SK-N-SH (cell line): Measurements from ENCODE around the gene KRTAP3-1. TPM values are rescaled to one million over a fixed set of nuclear protein-coding genes. Genes with fewer than 3 reads are reported as not detected.

ENCODE experiments used
- CTCF ChIA-PET: fragments of 300-600, 350-600 bp; formaldehyde crosslinking; extraction: SDS; loops from one replicate; lab custom pipeline; 2021; lab: Yijun Ruan, JAX
- POLR2A ChIA-PET: fragments of 350-600 bp; sonication (Branson Sonifier 250); formaldehyde crosslinking; extraction: SDS; loops from one replicate; lab custom pipeline; 2020; ENCODE audit warnings: antibody characterized with exemption, inconsistent platforms; lab: Yijun Ruan, JAX
- DNase-seq: peaks from one replicate; pipeline ENCODE4 v3.0.0; 2012
- H2AFZ ChIP-seq: fragments of 200-600 bp; sonication (generic); 2 replicates; pipeline ENCODE4 v1.8.1; 2016; ENCODE audit warnings: antibody characterized with exemption, mild to moderate bottlenecking, low read depth
- H3F3A ChIP-seq: fragments of 200-600 bp; sonication (generic); replicated peaks from 2 replicates; pipeline ENCODE3; 2016; ENCODE audit warnings: antibody characterized with exemption, mild to moderate bottlenecking; ENCODE audit not compliant: insufficient read depth
- H3K27ac ChIP-seq, 2 experiments: fragments of 200-500 bp in 1 of 2; fragments of 200-600 bp in 1 of 2; sonication (Bioruptor generic) in 1 of 2; sonication (generic), shearing (Covaris generic) in 1 of 2; 2 replicates each; pipeline versions ENCODE4 v1.5.1 to v1.6.1; 2014 to 2016; ENCODE audit warnings: low read depth in 2 of 2, inconsistent platforms in 1 of 2, low read length in 1 of 2, mild to moderate bottlenecking in 1 of 2, mixed read lengths in 1 of 2
- H3K27me3 ChIP-seq: fragments of 200-600 bp; sonication (generic), shearing (Covaris generic); 2 replicates; pipeline ENCODE4 v1.6.1; 2016; ENCODE audit warnings: mixed run types; ENCODE audit not compliant: insufficient read depth
- H3K36me3 ChIP-seq, 2 experiments: fragments of 200-500 bp in 1 of 2; fragments of 200-600 bp in 1 of 2; sonication (Bioruptor generic) in 1 of 2; sonication (generic) in 1 of 2; replicated peaks in 1 of 2; 2 replicates each; pipeline versions ENCODE3 to v1.5.1; 2014 to 2016; ENCODE audit warnings: low read length in 1 of 2, mild to moderate bottlenecking in 1 of 2; ENCODE audit not compliant: insufficient read depth in 2 of 2, control insufficient read depth in 1 of 2
- H3K4me1 ChIP-seq, 2 experiments: fragments of 200-500 bp in 1 of 2; fragments of 200-600 bp in 1 of 2; sonication (Bioruptor generic) in 1 of 2; sonication (generic), shearing (Covaris generic) in 1 of 2; 2 replicates each; pipeline versions ENCODE4 v1.5.1 to v1.6.1; 2014 to 2016; ENCODE audit warnings: low read depth in 1 of 2, low read length in 1 of 2, mixed run types in 1 of 2; ENCODE audit not compliant: insufficient read depth in 2 of 2, control insufficient read depth in 1 of 2
- H3K4me2 ChIP-seq: fragments of 200-600 bp; sonication (generic), shearing (Covaris generic); 2 replicates; pipeline ENCODE4 v1.6.1; 2017; ENCODE audit warnings: mixed run types
- H3K4me3 ChIP-seq, 2 experiments: fragments of 200-500 bp in 1 of 2; fragments of 200-600 bp in 1 of 2; sonication (Bioruptor generic) in 1 of 2; sonication (generic), shearing (Covaris generic) in 1 of 2; 2 replicates each; pipeline versions ENCODE4 v1.5.1 to v1.8.1; 2014 to 2016; ENCODE audit warnings: low read depth in 2 of 2, inconsistent platforms in 1 of 2, low read length in 1 of 2, mild to moderate bottlenecking in 1 of 2, mixed read lengths in 1 of 2, moderate library complexity in 1 of 2
- H3K79me2 ChIP-seq: fragments of 200-600 bp; sonication (generic); 2 replicates; pipeline ENCODE4 v1.8.1; 2017; ENCODE audit warnings: mild to moderate bottlenecking; ENCODE audit not compliant: insufficient read depth
- H3K9ac ChIP-seq: fragments of 200-600 bp; sonication (generic); 2 replicates; pipeline ENCODE4 v1.6.1; 2017; ENCODE audit warnings: mixed run types
- H3K9me2 ChIP-seq: fragments of 200-600 bp; sonication (generic); 2 replicates; pipeline ENCODE4 v1.6.1; 2017; ENCODE audit warnings: mixed run types
- H3K9me3 ChIP-seq: fragments of 200-600 bp; sonication (generic); 2 replicates; pipeline ENCODE4 v1.6.1; 2017; ENCODE audit warnings: mixed run types, mild to moderate bottlenecking, moderate library complexity
- H4K20me1 ChIP-seq: fragments of 200-600 bp; sonication (generic); 2 replicates; pipeline ENCODE4 v1.6.1; 2017; ENCODE audit warnings: mild to moderate bottlenecking, mixed run types; ENCODE audit not compliant: insufficient read depth
- ELF1 ChIP-seq: IDR thresholded peaks from 2 replicates; pipeline ENCODE4 v1.4.0; 2012
- EZH2phosphoT487 ChIP-seq: fragments of 200-600 bp; sonication (generic); IDR thresholded peaks from 2 replicates; pipeline ENCODE4 v1.6.1; 2017; ENCODE audit warnings: low read depth, mixed run types, mild to moderate bottlenecking, antibody characterized with exemption, moderate library complexity, borderline replicate concordance
- FOXJ3 ChIP-seq: sonication (generic); formaldehyde crosslinking; IDR thresholded peaks from 2 replicates; pipeline ENCODE4 v1.5.1; 2020; ENCODE audit warnings: mild to moderate bottlenecking, missing genetic modification reagents
- GABPA ChIP-seq: IDR thresholded peaks from 2 replicates; pipeline ENCODE4 v1.4.0; 2012; ENCODE audit warnings: low read depth, mild to moderate bottlenecking
- GATA2 ChIP-seq: sonication (generic); formaldehyde crosslinking; IDR thresholded peaks from 2 replicates; pipeline ENCODE4 v1.5.0; 2020; ENCODE audit warnings: mild to moderate bottlenecking, missing genetic modification reagents
- IRF3 ChIP-seq: fragments of 150-350 bp; IDR thresholded peaks from 2 replicates; pipeline ENCODE4 v1.6.1; 2016; ENCODE audit warnings: mild to moderate bottlenecking, low read depth, low read length
- MEF2A ChIP-seq: IDR thresholded peaks from 2 replicates; pipeline ENCODE4 v1.4.0; 2012; ENCODE audit warnings: low read depth, borderline replicate concordance
- POLR2AphosphoS5 ChIP-seq: IDR thresholded peaks from 2 replicates; pipeline ENCODE4 v1.6.1; 2012; ENCODE audit warnings: low read depth, low read length
- RFX5 ChIP-seq: IDR thresholded peaks from 2 replicates; pipeline ENCODE4 v1.6.1; 2012; ENCODE audit warnings: mild to moderate bottlenecking, improper control_type of control experiment, low read length
- SIN3A ChIP-seq: IDR thresholded peaks from 2 replicates; pipeline ENCODE4 v1.6.1; 2012; ENCODE audit warnings: low read depth, mild to moderate bottlenecking, low read length, moderate library complexity, borderline replicate concordance
- TAF1 ChIP-seq: IDR thresholded peaks from 2 replicates; pipeline ENCODE4 v1.6.1; 2012; ENCODE audit warnings: low read depth, mild to moderate bottlenecking, low read length, moderate library complexity, borderline replicate concordance
- TCF12 ChIP-seq: IDR thresholded peaks from 2 replicates; pipeline ENCODE4 v1.4.0; 2012
- USF1 ChIP-seq: IDR thresholded peaks from 2 replicates; pipeline ENCODE4 v1.4.0; 2012; ENCODE audit warnings: low read depth, borderline replicate concordance
- ZBTB33 ChIP-seq: IDR thresholded peaks from 2 replicates; pipeline ENCODE4 v1.4.0; 2012; ENCODE audit warnings: low read depth, borderline replicate concordance
- WGBS: methylation state at CpG from one replicate; pipeline ENCODE4 v1.1.6; 2017; ENCODE audit warnings: low lambda C conversion rate; 5-methylcytosine and 5-hydroxymethylcytosine counted together
- polyA plus RNA-seq, 3 experiments: library from polyadenylated mRNA; depleted of rRNA; stranded (reverse); fragments of >200 nt; gene quantifications; 2 replicates each; pipeline ENCODE4 v1.2.3, GENCODE V29; 2012
- TF ChIP-seq, protein P1 (sequence below): IDR thresholded peaks from 2 replicates; pipeline ENCODE4 v1.4.0; 2012; ENCODE audit warnings: low read depth

The KRTAP3-1 gene
- polyA plus RNA-seq, 1 of the 3 experiments (the other 2 are of a cell fraction) = not detected

- TF ChIP-seq POLR2AphosphoS5 (no peak), EZH2phosphoT487 (no peak)
- WGBS = 18% methylated on average over 2 of the region's 2 CpGs
- no peaks in the 10 kb centered on the region for H3K9me3 ChIP-seq
- ChIA-PET CTCF (no interaction called here), POLR2A (no interaction called here)
- no peak overlapping the region for H3K4me3 ChIP-seq
- H3K79me2 ChIP-seq = no peaks in the 10 kb centered on the region
- H3F3A ChIP-seq = no peaks in the 10 kb centered on the region
- H2AFZ ChIP-seq = no peak overlapping the region
- no peak for DNase-seq
- H3K4me2 ChIP-seq = no peak overlapping the region
- H3K27me3 ChIP-seq = peaks cover 32% of the 10 kb centered on the region
- no peaks in the 10 kb centered on the region for H3K4me1 ChIP-seq
- H4K20me1 ChIP-seq = no peaks in the 10 kb centered on the region
- H3K9ac ChIP-seq = no peak overlapping the region
- no peaks in the 10 kb centered on the region; the same call in 1 of the 2 replicates for H3K9me2 ChIP-seq
- H3K36me3 ChIP-seq = no peaks in the 10 kb centered on the region
- no peak overlapping the region for H3K27ac ChIP-seq
Measured at GRCh38 chr17:40993084-40993483, 15.8 kb downstream of the KRTAP3-1 start.

DNA sequence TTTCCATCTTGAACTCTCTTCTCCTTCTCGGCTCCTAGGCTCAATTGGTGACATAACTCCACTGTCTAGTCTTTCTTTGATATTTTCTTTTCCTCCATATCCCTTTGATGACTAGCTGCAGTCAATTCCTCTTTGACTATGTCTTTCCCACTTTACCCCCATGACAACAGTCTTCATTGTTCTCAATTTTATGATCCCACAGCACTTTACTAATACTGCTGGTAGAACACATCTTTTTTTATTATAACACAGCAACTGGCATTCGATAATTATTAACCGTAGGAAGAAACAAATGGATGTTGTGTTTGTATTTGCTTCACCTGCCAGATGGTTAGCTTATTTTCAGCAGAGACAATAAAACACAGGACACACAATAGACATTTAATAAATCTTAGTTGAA is 16.3 kb downstream of the KRTAP3-1 start:
- ChIA-PET POLR2A (no interaction called here), CTCF (no interaction called here)
- no peak overlapping the region for H2AFZ ChIP-seq

More for the DNA sequence above, 16.3 kb downstream of the KRTAP3-1 start:
- no peaks in the 10 kb centered on the region for H3K9me3 ChIP-seq
- no peaks in the 10 kb centered on the region; the same call in 1 of the 2 replicates for H3K9me2 ChIP-seq
- peaks cover 36% of the 10 kb centered on the region for H3K27me3 ChIP-seq
- H3K79me2 ChIP-seq = no peaks in the 10 kb centered on the region
- no peak overlapping the region for H3K9ac ChIP-seq
- no peak for TF ChIP-seq FOXJ3 (CRISPR knock-in tag)
- TF ChIP-seq SIN3A = no peak
- TF ChIP-seq TCF12 = no peak
- TF ChIP-seq GATA2 (CRISPR knock-in tag) = no peak
- no peak for TF ChIP-seq TAF1
- TF ChIP-seq ZBTB33 = no peak
- no peak for TF ChIP-seq IRF3
- TF ChIP-seq RFX5 = no peak
- no peak for TF ChIP-seq GABPA
- no peak for TF ChIP-seq ELF1
- TF ChIP-seq USF1 = no peak
- TF ChIP-seq, protein P1, sequence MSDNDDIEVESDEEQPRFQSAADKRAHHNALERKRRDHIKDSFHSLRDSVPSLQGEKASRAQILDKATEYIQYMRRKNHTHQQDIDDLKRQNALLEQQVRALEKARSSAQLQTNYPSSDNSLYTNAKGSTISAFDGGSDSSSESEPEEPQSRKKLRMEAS = no peak
- TF ChIP-seq MEF2A = no peak
- 15% methylated on average over 3 of the region's 3 CpGs for WGBS
- no peak overlapping the region for H3K4me3 ChIP-seq
- no peaks in the 10 kb centered on the region for H3K4me1 ChIP-seq
- no peaks in the 10 kb centered on the region for H3K36me3 ChIP-seq
- no peak overlapping the region for H3K27ac ChIP-seq
- no peaks in the 10 kb centered on the region for H4K20me1 ChIP-seq
- no peak overlapping the region for H3K4me2 ChIP-seq
- DNase-seq = no peak
- H3F3A ChIP-seq = no peaks in the 10 kb centered on the region
